ENCODE measurements around the gene MT1A.

The MT1A gene

DNA sequence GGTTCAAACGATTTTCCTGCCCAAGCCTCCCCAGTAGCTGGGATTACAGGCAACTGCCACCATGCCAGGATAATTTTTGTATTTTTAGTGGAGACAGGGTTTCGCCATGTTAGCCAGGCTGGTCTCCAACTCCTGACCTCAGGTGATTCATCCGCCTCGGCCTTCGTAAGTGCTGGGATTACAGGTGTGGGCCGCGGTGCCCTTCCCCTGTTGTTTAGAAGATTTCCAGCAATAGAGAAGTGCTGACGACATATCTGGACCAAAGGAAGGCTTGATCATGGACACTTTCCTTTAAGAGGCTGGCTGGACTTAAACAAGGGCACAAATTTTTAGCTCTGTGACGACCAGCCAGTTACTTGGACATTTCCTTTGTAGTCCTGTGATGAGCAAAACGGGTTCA, 7.3 kb upstream of the MT1A start:
- no peak for DNase-seq (ENCODE audit: low spot score)

DNA sequence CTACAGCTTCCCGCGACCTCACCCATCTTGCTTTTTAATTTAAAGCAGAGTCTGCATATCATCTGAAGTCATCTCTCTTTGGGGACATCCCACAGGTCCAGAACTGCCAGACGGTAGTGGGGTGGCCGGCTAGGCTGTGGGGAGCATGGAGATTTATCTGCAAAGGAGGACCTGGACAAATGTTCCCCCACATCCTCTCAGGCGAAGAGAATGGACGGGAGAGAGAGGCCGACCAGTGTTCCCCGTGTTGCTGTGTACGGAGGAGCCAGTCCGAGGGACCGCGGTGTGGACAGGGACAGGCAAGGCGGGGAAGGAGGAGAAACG, 6.7 kb upstream of the MT1A start:
- no peak for DNase-seq (ENCODE audit: low spot score)

DNA sequence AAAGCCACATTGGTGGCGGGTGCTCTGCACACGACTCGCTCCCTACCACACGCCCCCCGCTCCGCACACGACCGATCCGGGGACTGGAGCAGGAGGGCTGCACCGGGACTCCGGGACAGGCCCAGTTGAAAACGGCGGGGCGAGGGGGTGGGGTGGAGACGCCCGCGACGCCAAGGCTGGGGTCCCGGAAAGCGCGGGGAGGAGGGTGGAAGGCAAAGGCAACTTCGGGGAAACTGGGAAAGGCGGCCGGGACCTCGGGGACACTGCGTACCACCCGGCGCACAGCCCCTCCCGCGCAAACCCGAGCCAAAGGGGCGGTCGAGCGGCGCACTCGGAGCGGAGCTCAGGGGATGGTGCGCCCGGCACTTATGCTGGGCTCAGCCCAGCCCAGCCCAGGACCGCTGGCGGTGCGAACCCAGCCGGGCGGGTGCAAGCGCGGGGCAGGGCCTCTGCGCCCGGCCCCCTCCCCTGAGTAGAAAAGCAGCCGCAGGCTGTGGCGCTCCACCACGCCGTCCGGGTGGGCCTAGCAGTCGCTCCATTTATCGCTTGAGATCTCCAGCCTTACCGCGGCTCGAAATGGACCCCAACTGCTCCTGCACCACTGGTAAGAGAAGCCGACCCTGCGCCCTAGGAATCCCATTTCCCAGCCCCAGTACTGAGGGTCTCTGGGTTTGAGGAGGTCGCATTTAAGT, 6.2 kb upstream of the MT1A start, which contains the start of gene MT1M:
TSS of gene MT1M (plus strand) at position 504 of the 692 bp plus-strand sequence. CDS start at position 577, 73 bp downstream.
- no peak for DNase-seq (ENCODE audit: low spot score)

DNA sequence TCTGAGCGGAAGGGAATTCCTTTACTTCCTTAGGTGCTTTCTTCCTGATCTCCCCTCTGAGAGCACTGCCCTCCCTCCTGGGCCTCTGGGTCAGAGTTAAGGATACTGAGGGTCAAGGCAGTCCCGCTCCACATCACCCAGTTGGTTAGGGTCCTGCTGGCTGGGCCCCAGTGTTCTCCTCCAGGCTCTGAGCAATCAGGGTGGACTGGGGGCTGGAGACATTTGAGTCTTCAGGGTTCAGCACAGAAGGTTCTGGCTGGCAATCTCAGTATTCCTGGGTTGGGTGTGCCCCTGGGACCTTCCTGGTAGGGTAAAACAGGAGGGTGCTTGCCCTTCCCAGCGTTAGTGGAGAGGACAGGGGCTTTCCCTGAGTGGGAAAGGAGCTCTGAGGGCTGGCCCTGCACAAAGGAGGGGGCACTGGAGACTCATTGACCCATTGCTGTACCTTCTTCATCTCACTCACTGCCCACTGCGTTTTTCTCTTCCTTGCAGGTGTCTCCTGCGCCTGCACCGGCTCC, 5.6 kb upstream of the MT1A start:
- no peak for DNase-seq (ENCODE audit: low spot score)

DNA sequence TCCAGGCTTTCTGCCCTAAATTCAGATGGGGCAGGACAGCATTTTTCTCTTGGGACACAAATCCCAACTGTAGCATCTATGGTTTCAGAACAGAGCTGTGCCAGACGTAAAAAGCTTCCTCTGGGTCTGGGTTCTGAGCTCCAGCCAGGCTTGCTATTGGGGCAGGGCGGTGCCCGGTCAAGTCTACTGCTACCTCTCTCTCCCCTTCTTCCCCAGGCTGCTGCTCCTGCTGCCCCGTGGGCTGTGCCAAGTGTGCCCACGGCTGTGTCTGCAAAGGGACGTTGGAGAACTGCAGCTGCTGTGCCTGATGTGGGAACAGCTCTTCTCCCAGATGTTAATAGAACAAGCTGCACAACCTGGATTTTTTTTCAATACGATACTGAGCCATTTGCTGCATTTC, 4.9 kb upstream of the MT1A start:
- DNase-seq (ENCODE audit: low spot score) = no peak

- DNase-seq (ENCODE audit: low spot score) = no peak
Measured at GRCh38 chr16:56634715-56635440, 3.6 kb upstream of the MT1A start.

GRCh38 chr16:56635441-56635967, 3.0 kb upstream of the MT1A start:
- DNase-seq (ENCODE audit: low spot score) = no peak

DNA sequence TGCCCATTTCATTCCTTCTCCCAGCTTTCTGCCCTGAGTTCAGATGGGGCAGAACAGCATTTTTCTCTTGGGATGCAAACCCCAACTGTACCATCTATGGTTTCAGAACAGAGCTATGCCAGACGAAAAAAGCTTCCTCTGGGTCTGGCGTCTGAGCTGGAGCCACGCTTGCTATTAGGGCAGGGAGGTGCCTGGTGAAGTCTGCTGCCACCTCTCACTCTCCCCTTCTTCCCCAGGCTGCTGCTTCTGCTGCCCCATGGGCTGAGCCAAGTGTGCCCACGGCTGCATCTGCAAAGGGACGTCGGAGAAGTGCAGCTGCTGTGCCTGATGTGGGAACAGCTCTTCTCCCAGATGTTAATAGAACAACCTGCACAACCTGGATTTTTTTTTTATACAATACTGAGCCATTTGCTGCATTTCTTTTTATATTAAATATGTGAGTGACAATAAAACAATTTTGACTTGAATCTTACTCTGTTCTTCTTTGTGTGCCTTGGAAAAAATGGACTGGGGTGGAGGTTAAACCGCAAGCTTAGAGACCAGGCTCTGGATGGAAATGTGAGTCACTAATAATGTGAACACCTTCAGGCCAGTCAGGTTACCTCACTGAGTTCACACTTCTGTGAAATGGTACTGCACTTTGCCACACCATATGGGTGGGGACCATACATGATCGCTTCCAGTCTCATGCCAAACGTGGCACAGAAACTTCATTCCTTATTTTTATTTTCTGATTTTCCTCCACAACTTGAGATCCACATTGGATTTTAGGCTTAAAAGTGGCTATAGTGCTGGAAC, 1.7 kb upstream of the MT1A start:
- peak; percentile 52 for DNase-seq (ENCODE audit: low spot score)

GRCh38 chr16:56639045-56639444, 579 bp downstream of the MT1A start:
- DNase-seq (ENCODE audit: low spot score) = no peak

- DNase-seq (ENCODE audit: low spot score) = no peak
Measured at GRCh38 chr16:56640076-56640475, 1.6 kb downstream of the MT1A start.

- DNase-seq (ENCODE audit: low spot score) = no peak
Measured at GRCh38 chr16:56641166-56641565, 2.7 kb downstream of the MT1A start.

GRCh38 chr16:56643080-56643778, 4.8 kb downstream of the MT1A start:
- DNase-seq (ENCODE audit: low spot score) = peak; percentile 54

DNA sequence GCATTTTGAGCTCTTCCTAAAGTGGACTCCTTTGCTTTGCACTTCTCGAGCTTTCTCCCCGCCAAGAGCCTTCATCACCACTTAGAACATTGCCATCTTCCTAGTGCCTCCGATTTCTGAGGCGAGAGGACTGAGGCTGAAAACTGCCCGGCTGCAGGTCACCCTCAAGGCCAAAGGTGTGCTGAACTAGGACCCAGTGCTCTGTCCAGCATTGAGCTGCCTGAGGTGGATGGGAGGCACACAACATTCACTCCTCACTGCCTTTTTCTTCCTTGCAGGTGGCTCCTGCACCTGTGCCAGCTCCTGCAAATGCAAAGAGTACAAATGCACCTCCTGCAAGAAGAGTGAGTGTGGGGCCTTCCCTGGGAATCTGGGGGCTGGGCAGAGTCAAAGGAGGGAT, 5.4 kb downstream of the MT1A start:
- DNase-seq (ENCODE audit: low spot score) = no peak

GRCh38 chr16:56645311-56645710, 6.8 kb downstream of the MT1A start:
- DNase-seq (ENCODE audit: low spot score) = no peak

DNA sequence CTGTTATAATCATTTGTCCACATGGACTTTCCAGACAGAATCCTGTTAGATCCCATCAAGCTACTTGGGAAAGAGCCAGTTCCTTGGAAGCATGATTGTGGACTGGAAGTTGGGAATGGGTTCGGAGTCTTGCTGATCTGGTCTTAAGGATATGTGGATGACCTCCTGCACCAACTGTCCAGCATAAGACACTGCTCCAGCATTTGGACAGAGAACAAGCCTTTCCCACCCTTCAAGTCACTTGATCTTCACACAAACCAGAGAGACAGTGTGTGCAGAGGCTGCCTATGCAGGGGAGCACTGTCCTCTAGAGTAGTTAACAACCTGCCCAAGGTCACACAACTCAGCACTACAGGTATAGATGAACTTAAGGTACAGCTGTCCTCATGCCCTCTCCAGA, 7.4 kb downstream of the MT1A start:
- DNase-seq (ENCODE audit: low spot score) = no peak

DNA sequence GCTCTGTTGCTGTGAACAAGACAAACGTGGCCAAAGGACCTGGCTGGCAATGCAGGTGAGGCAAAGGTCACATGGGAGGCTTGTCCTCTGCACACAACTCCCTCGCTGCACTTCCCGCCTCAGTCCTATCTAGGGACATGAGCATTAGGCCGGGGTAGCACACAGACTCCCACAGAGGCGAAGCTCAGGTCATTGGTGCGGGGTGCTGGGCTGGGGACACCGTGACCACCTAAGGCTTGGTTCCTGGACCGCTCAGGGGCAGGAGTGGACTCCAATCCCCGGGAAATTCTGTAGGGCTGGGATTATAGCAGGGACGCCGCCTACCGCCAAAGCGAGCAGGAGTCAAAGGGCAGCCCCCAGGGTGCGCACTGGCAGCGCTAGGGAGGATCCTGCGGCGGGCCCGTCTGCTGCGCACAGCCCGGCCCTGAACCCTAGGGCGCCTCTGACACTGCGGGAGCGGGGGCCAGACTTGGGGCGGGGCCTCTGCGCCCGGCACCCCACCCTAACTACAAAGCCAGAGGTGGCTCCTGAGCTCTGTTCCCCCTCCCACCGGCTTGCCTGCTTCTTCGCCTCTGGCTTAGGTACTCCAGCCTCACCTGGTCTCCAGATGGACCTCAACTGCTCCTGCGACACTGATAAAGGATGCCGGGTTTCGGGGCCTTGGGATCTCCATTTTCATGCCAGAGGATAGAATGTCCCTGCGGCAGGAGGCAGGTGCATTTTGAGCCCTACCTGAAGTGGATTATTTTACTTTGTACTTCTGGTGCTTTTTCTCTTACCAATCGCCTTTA, 9.4 kb downstream of the MT1A start:
- DNase-seq (ENCODE audit: low spot score) = no peak

DNA sequence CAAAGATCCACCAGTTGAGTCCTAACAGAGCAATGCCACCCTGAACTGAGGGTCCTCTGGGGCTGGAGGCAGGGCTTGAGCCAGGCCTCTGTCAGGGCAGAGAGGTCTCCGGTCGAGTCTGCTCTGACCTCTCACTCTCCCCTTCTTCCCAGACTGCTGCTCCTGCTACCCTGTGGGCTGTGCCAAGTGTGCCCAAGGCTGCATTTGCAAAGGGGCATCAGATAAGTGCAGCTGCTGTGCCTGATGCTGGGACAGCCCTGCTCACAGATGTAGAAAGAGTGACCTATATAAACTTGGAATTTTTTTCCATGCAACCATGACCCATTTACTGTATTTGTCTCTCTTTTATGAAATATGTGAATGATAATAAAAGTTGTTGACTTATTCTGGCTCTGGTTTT, 10.8 kb downstream of the MT1A start:
- DNase-seq (ENCODE audit: low spot score) = no peak

DNA sequence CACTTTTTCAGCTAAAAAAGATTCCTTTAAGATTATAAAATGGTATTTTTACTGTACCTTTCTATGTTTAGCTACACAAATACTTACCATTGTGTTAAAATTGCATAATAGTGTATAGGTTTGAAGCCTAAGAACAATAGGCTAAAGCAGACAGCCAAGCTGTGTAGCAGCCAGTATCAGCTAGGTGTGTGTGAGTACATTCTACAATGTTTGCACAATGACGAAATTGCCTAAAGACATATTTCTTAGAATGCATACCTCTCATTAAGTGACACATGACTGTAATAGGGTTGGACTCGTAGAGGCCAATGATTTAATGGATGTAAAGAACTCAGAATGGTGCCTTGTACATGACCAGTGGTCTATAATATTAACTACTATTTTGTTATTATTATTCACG, 11.4 kb downstream of the MT1A start:
- no peak for DNase-seq (ENCODE audit: low spot score)

GRCh38 chr16:56651586-56651985, 13.1 kb downstream of the MT1A start, which contains the start of gene MT1B:
MT1B (plus strand) TSS chr16:56651886; CDS start chr16:56651954, 68 bp downstream.
- no peak for DNase-seq (ENCODE audit: low spot score)

- DNase-seq (ENCODE audit: low spot score) = no peak
Measured at GRCh38 chr16:56652600-56652999, 14.1 kb downstream of the MT1A start.

- DNase-seq (ENCODE audit: low spot score) = no peak
Measured at GRCh38 chr16:56653218-56653617, 14.8 kb downstream of the MT1A start.

Data from SW480 (cell line).